Muscle of leg (tissue), 11 donors: Measurements from ENCODE around the gene ABHD16A. TPM values are rescaled to one million over a fixed set of nuclear protein-coding genes. Genes with fewer than 3 reads are reported as not detected.
"Not testable (repeated sequence)": the region's sequence is repeated elsewhere in the genome, so short reads cannot be mapped to it uniquely, and the experiment has no call there.

Experiments used
- DNase-seq: peaks from one replicate; pipeline ENCODE4 v3.0.0; 2013
- H3K27ac ChIP-seq: one replicate; pipeline ENCODE4 v1.5.1; 2013; ENCODE audit warnings: mild to moderate bottlenecking, low read length, control low read depth
- H3K27me3 ChIP-seq: one replicate; pipeline ENCODE4 v1.6.1; 2013; ENCODE audit warnings: low read length; ENCODE audit not compliant: control insufficient read depth, insufficient read depth
- H3K36me3 ChIP-seq: one replicate; pipeline ENCODE4 v1.6.1; 2013; ENCODE audit warnings: low read length; ENCODE audit not compliant: control insufficient read depth, insufficient read depth
- H3K4me1 ChIP-seq: one replicate; pipeline ENCODE4 v1.6.1; 2013; ENCODE audit warnings: low read length; ENCODE audit not compliant: control insufficient read depth, insufficient read depth
- H3K4me3 ChIP-seq: one replicate; pipeline ENCODE4 v1.5.1; 2013; ENCODE audit warnings: low read length, control low read depth
- H3K9me3 ChIP-seq: replicated peaks from 2 replicates; pipeline ENCODE4 v1.6.1; 2013; ENCODE audit warnings: low read depth, low read length; ENCODE audit not compliant: control insufficient read depth
- WGBS: methylation state at CpG from one replicate; pipeline ENCODE4 v1.1.5; 2013; ENCODE audit warnings: missing lambda C conversion rate; ENCODE audit not compliant: insufficient coverage; 5-methylcytosine and 5-hydroxymethylcytosine counted together
- polyA plus RNA-seq, 8 donors: library from polyadenylated mRNA; unstranded; fragments of 120-200 nt; gene quantifications; one replicate each; pipeline versions ENCODE4 v1.2.1 to v1.2.3, GENCODE V29; 2013; ENCODE audit warnings: inconsistent platforms in 1 of 8, low replicate concordance in 1 of 8; ENCODE audit not compliant: insufficient read length in 8 of 8, insufficient read depth in 1 of 8
- total RNA-seq: library from RNA; stranded (reverse); fragments of 120-200 nt; gene quantifications from one replicate; pipeline ENCODE4 v1.2.4, GENCODE V29; 2013

Gene ABHD16A
- total and polyA plus RNA-seq, 9 donors: 42.0 to 55.8 (median 45.4) TPM

DNA sequence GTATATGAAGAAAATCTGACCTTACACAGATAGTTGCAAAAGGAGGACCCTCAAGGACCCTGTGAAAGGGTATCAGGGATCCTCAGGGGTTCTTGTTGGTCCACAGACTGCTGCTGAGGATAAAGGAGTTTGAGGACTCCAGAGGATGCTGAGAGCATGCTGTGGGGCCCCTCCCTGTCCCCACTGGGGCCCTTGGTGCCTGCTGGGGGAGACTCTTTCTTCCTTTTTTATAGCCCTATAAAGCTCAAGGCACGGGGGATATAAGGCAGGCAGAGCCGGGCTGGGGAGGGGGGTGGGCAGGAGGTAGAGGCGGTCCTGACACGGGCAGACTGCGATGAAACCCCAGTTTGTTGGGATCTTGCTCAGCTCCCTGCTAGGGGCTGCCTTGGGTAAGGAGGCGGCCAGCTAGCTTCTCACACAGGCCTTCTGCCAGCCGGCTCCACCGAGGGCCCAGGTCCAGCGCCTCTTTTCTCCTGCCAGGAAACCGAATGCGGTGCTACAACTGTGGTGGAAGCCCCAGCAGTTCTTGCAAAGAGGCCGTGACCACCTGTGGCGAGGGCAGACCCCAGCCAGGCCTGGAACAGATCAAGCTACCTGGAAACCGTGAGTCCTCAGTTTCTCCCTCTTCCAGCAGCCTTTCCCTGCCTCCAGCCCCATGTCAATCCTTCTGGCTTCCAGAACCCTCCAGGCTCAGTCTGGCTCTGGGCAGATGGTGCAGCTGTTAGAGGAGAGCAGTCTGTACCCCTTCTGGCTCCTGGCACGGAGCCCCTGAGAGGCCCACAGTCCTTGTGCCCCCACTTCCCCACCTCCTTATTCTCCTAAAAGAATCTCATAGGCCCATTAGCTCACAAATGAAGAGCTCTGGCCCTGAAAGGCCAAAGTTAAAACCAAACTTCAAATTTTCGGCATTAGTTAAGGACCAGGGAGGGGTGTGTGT lies 12.2 kb upstream of the ABHD16A start, which contains the start of gene LY6G6D:
Gene LY6G6D (plus strand): TSS at position 327 of the 937 bp plus-strand sequence. CDS start 8 bp downstream, at position 335.
- H3K9me3 ChIP-seq: no peaks in the 10 kb centered on the region
- no peak within 1 kb of the TSS for H3K4me3 ChIP-seq
- no peaks in the 10 kb centered on the region for H3K36me3 ChIP-seq
- 27% methylated on average over 10 of the region's 16 CpGs for WGBS
- DNase-seq: peak; percentile 47
- peaks cover 18% of the 10 kb centered on the region for H3K4me1 ChIP-seq
- no peaks in the 10 kb centered on the region for H3K27me3 ChIP-seq
- no peak within 1 kb of the TSS for H3K27ac ChIP-seq

GRCh38 chr6:31713991-31714684 lies 11.0 kb upstream of the ABHD16A start:
- Histone ChIP-seq H3K4me3 (no peak overlapping the region), H3K9me3 (no peaks in the 10 kb centered on the region), H3K4me1 (peaks cover 18% of the 10 kb centered on the region), H3K27ac (no peak overlapping the region), H3K36me3 (no peaks in the 10 kb centered on the region), H3K27me3 (no peaks in the 10 kb centered on the region)
- DNase-seq: no peak
- 44% methylated on average over 3 of the region's 5 CpGs for WGBS

DNA sequence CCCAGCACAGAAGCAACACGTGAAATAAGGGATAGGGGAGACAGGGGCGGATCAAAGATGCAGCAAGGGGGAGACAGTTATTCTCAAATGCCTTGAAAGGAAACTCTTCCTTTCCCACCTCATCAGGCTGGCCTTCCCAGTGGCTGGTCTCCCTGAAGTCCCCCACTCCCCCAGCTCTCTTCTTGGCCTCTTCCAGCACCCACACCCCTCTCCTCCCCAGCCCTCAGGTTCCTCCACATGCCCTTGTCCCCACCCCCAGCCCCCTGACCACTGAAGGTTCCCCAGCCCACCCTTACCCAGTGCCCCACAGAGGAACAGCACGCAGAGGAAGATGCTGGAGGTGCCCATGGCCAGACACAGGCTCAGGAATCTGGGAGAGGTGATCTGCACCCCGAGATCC lies 10.3 kb upstream of the ABHD16A start:
- 40% methylated on average over 1 of the region's 4 CpGs for WGBS
- Histone ChIP-seq H3K9me3 (no peaks in the 10 kb centered on the region), H3K27me3 (no peaks in the 10 kb centered on the region), H3K36me3 (no peaks in the 10 kb centered on the region), H3K4me1 (peaks cover 18% of the 10 kb centered on the region), H3K27ac (no peak overlapping the region), H3K4me3 (no peak overlapping the region)
- no peak for DNase-seq

GRCh38 chr6:31712296-31712695 lies 9.2 kb upstream of the ABHD16A start:
- Histone ChIP-seq H3K27me3 (no peaks in the 10 kb centered on the region), H3K36me3 (no peaks in the 10 kb centered on the region), H3K27ac (no peak overlapping the region), H3K4me1 (peaks cover 18% of the 10 kb centered on the region), H3K9me3 (no peaks in the 10 kb centered on the region), H3K4me3 (no peak overlapping the region)
- WGBS: 97% methylated on average over 7 of the region's 8 CpGs
- DNase-seq: no peak

DNA sequence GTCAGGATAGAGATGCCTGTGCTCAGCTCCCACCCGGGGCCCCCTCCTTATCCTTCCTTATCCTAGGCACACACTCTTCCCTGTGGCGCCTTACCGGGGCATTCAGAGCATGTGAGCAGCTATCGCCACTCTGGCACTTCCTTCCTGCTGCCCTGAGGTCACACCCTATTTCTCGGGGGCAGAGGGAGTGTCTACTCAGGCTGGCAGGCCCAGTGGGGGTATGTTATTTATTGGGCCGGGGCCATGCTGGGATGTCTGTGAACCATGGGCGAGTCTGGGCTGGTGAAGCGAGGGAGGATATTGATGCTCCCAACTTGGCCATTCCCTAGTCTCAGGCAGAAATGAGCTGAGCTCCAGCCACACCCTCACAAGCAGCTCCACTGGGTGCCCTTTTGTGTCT lies 8.1 kb upstream of the ABHD16A start:
- no peak overlapping the region for H3K27ac ChIP-seq
- H3K4me3 ChIP-seq: no peak overlapping the region
- peaks cover 18% of the 10 kb centered on the region for H3K4me1 ChIP-seq
- WGBS: no CpG with 5 or more reads among the region's 8 CpGs
- H3K27me3 ChIP-seq: no peaks in the 10 kb centered on the region
- no peaks in the 10 kb centered on the region for H3K9me3 ChIP-seq
- no peaks in the 10 kb centered on the region for H3K36me3 ChIP-seq
- DNase-seq: no peak

- H3K4me1 ChIP-seq: peaks cover 18% of the 10 kb centered on the region
- no peak overlapping the region for H3K4me3 ChIP-seq
- DNase-seq: no peak
- H3K9me3 ChIP-seq: no peaks in the 10 kb centered on the region
- no peaks in the 10 kb centered on the region for H3K36me3 ChIP-seq
- no peaks in the 10 kb centered on the region for H3K27me3 ChIP-seq
- 59% methylated on average over 3 of the region's 5 CpGs for WGBS
- no peak overlapping the region for H3K27ac ChIP-seq
Measured at GRCh38 chr6:31710523-31711219, 7.5 kb upstream of the ABHD16A start.

DNA sequence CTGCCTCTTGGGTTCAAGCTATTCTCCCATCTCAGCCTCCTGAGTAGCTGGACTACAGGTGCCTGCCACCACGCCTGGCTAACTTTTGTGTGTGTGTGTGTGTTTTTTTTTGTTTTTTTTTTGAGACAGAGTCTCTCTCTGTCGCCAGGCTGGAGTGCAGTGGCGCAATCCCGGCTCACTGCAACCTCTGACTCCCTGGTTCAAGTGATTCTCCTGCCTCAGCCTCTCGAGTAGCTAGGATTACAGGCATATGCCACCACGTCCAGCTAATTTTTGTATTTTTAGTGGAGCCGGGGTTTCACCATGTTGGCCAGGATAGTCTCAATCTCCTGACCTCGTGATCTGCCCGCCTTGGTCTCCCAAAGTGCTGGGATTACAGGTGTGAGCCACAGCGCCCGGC lies 6.0 kb upstream of the ABHD16A start:
- not testable (repeated sequence) for DNase-seq, H3K27ac ChIP-seq, H3K36me3 ChIP-seq, H3K4me3 ChIP-seq, H3K9me3 ChIP-seq, H3K27me3 ChIP-seq, H3K4me1 ChIP-seq
- WGBS: 84% methylated on average over 8 of the region's 11 CpGs

- no peak for DNase-seq
- H3K9me3 ChIP-seq: no peaks in the 10 kb centered on the region
- H3K27me3 ChIP-seq: no peaks in the 10 kb centered on the region
- no peak overlapping the region for H3K27ac ChIP-seq
- WGBS: 94% methylated on average over 2 of the region's 3 CpGs
- peaks cover 5% of the 10 kb centered on the region for H3K4me1 ChIP-seq
- H3K36me3 ChIP-seq: no peaks in the 10 kb centered on the region
- no peak overlapping the region for H3K4me3 ChIP-seq
Measured at GRCh38 chr6:31708224-31708623, 5.1 kb upstream of the ABHD16A start.

GRCh38 chr6:31707701-31708100 lies 4.6 kb upstream of the ABHD16A start:
- Histone ChIP-seq H3K4me3 (no peak overlapping the region), H3K9me3 (no peaks in the 10 kb centered on the region), H3K27me3 (no peaks in the 10 kb centered on the region), H3K4me1 (peaks cover 5% of the 10 kb centered on the region), H3K27ac (no peak overlapping the region), H3K36me3 (no peaks in the 10 kb centered on the region)
- no peak for DNase-seq
- 81% methylated on average over 5 of the region's 10 CpGs for WGBS

DNA sequence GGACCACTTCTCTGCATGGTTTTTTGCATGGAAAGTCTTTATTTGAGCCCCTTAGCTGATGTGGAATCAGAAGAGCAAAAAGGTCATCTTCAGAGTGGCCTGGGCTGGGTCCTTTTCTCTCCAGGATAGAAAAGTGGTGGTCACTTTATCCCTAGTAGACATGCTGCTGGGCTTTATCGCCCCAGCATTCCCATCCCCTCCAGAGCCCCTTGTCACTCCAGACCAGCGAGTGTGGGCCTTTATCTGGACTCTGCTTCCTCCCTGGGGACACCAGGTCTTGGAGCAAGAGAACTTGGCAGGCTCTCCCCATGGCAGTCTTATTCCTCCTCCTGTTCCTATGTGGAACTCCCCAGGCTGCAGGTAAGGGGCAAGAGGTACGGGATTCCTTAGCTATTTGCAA lies 3.5 kb upstream of the ABHD16A start, which contains the start of gene LY6G6F:
Gene LY6G6F (plus strand): TSS at position 268 of the 400 bp plus-strand sequence. CDS start 41 bp downstream, at position 309.
- no peak within 1 kb of the TSS for H3K27ac ChIP-seq
- 50% methylated on average over 2 of the region's 3 CpGs for WGBS

More for the DNA sequence above, 3.5 kb upstream of the ABHD16A start, which contains the start of gene LY6G6F:
- H3K27me3 ChIP-seq: no peaks in the 10 kb centered on the region
- no peaks in the 10 kb centered on the region for H3K9me3 ChIP-seq
- no peak within 1 kb of the TSS for H3K4me3 ChIP-seq
- peaks cover 11% of the 10 kb centered on the region for H3K4me1 ChIP-seq
- DNase-seq: no peak
- H3K36me3 ChIP-seq: no peaks in the 10 kb centered on the region
